HG02763 (cell line): ENCODE results near the gene GORASP1.

Experiments used
- ATAC-seq: cut with Tn5 transposase; IDR thresholded peaks from one replicate; pipeline ENCODE4 v1.9.1; 2021; ENCODE audit warnings: mild to moderate bottlenecking, moderate library complexity; ENCODE audit not compliant: unreplicated experiment

GORASP1 gene

DNA sequence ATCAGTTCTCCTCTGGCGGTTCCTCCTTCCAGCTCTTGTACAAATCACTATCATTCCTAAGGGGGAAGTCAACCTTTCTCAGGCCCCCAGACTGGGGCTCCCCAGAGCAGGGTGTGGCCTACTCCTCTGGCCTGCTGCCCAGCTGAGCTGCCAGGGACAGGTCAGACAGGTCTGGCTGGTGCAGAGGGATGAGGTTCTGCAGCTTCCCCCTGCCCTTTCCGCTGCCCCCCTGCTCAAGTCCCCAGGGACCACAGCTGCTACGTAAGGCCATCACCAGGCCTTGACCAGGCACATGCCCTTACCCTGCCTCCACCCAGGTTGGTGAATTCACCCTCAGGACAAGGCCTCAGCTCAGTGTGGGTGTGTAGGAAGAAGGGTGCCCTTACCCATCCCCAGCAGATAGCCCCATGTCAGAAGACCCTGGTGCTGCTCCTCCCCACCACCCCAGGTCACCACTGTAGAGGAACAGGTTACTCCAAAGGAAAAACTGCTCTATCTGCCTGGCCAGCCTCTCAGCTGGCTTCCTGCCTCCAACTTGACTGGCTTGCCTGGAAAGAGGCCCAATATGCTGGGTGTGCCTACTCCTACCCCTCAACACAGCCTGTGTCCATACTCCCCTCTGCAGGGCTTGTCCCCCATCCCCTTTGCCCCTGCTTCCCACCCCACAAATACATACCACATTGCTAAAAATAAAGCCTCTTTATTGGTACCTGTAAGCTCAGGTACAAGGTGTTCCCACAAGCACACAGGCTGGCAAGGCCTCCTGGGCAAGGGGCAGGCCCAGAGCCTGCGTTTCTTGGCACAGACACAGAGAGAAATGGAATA, 34.0 kb upstream of the GORASP1 start:
- no peak for ATAC-seq

DNA sequence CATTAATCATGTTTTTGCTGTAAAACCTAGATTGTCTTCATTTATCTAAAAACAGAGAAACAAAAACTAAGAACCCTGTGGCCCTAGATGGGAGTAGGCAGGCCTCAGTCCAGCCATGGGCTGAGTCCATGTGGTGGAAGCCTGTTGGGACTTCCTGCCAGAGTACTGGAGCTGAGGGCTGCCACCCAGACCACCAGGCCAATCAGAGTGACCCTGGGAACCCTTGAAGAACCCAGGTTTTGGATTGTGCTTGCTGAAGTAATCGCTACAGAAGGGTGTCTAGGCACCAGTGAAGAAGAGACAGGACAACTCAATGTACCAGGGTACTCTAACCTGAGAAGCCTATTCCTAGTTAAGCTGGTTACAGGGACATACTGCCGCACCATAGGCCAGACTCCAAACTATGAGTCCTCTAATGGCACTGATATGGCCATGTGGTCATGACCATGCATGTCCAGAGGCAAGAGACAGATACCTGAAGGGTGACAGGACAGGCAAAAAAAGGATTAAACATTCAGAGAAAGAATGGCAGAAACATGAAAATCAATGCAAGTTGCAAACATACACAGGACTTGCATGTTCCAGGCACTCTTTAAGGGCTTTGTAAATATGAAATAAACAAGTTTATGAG, 33.0 kb upstream of the GORASP1 start:
- ATAC-seq: no peak

DNA sequence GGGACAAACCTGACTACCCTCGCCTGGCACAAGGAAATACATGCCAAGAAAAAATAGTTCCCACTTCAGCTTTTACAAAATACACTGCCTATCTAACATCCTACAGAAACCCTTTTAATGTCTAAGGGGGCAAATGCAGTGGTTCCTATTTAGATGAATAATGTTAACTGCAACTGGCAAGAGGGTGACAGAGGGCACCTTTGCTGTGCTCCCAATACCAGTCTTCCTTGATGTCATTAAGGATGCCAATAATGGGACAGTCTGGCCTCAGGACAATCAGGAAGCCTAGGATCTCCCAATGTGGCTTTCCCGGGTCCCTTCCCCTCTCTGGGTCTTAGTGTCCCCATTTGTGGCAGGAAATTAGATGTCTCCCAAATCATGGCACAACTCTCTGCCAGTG, 32.0 kb upstream of the GORASP1 start:
- no peak for ATAC-seq

DNA sequence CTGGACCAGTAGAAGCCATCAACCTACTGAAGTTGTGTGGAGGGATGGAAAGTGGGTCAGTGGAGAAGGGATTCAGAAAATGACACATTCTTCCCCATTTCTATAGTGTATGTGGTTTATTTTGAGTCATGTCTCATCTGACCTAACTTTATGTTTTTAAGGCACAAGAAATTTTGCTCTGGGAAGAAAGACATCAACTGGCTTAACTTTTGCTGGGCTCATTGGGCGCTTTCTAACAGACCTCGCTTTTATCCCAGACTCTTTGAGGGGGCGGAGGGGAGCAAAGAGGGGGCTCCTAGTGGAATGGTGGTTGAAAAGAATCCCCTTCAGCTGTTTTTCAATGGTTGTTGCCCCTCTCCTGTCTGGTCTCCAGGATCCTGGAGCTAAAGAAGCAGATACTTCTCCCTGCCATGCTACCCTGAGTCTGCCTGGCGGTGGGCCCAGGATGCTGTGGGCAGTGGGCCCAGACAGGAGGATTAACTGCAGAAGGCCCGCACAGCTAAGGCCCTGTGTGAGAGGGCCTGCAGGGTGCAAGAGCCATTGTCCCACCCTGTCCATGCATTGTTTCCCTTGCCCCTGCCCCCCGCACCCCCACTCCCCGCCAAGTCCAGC, 31.5 kb upstream of the GORASP1 start:
- no peak for ATAC-seq

DNA sequence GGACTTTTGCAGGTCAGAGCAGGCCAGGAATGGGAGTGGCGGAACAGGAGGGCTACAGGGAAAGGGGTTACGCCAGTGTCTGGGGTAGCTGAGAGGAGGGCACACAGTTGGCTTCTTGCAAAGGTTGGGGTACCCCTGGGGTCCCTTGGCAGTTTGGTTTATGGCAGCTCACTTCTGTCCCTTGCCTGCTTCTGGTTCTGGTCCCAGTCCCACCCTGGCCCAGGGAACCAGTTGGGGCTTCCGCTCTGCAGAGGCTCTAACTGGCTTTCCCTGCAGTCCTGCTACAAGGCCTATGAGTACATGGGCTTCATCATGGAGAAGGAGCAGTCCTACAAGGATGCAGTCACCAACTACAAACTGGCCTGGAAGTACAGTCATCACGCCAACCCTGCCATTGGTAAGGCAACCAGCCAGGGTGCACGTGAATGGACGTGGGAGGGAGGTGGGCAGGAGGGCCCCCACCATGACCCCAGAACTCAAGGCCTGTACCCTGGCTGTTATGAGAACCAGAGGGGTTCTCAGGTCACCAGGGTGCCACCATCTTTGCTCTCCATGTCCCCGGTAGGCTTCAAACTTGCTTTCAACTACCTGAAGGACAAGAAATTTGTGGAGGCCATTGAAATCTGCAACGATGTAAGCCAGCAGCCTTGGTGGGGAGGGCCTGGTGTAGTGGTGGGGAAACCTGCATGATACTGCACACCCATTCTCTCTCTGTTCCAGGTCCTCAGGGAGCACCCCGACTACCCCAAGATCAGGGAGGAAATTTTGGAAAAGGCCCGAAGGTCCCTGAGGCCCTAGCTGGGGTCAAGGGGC, 30.8 kb upstream of the GORASP1 start:
- no peak for ATAC-seq

DNA sequence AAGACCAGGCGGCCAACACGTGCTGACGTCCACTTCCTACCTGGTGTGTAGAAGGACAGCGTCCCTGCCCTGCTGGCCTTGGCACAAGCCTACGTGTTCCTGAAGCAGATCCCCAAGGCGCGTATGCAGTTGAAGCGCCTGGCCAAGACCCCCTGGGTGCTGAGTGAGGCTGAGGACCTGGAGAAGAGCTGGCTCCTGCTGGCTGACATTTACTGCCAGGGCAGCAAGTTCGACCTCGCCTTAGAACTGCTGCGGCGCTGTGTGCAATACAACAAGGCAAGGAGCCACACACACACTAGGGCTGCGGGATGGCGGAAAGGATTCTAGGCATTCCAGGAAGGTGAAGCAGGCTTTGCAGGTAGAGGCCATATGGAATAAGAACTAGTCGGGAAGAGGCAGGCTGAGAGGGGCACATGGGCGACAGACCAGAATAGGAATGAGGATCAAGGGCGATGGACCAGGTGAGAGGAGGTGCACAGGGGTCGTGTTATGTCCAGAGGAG, 30.1 kb upstream of the GORASP1 start:
- no peak for ATAC-seq

DNA sequence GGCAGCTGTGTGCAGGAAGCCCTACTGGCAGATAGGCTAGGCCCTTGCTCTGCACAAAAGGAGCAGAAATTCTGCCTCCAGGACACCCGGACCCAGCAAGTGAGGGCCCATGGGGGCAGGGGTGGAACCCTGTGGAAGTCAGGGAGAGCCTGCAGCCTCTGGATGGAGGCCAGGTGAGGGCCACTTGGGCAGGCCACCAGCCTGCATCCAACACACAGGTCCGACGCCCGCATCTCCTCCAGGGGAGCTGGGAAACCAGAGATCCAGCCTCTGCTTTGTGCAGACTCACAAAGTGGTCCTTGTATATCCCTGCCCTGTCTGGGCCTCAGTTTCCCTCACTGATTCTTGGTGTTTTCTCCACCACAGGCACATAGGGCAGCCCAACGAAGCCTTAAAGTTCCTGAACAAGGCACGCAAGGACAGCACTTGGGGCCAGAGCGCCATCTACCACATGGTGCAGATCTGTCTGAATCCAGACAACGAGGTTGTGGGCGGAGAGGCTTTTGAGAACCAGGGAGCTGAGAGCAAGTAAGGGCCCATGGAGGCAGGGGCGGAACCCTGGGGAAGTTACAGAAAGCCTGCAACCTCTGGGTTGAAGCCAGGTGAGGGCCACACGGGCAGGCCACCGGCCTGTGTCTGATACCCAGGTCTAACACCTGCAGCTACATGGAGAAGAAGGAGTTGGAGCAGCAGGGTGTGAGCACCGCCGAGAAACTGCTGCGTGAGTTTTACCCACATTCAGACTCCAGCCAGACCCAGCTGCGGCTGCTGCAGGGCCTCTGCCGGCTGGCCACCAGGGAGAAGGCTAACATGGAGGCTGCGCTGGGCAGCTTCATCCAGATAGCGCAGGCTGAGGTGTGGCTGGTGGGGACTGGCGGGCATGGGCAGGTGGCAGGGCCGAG, 29.4 kb upstream of the GORASP1 start:
- ATAC-seq: no peak

DNA sequence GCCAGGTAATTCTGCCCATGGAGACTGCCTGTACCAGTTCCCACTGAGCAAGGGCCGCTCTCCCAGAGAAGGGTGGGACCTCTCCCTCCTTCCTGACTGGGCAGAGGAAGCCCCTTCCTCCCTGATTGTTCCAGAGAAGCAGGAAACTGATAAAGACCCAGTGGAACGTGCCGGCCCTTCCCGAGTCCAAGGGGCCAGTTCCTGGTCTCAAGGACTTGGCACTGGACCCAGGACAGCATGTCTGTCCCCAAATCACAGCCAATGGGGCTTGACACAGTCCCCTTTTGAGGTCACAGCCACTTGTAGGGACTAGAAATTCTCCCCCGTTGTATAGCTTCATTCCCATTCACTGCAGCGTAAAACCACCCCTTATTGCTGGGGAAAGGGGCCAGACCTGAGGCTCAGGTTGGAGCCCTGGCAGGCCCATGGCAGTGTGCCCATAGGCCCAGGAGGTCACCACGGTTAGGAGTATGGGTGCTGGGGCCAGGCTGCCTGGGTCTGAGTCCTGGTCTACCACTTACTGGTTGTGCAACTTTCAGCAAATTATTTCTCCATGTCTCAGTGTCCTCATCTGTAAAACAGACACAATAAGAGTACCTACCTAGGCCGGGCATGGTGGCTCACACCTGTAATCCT, 27.9 kb upstream of the GORASP1 start:
- no peak for ATAC-seq

DNA sequence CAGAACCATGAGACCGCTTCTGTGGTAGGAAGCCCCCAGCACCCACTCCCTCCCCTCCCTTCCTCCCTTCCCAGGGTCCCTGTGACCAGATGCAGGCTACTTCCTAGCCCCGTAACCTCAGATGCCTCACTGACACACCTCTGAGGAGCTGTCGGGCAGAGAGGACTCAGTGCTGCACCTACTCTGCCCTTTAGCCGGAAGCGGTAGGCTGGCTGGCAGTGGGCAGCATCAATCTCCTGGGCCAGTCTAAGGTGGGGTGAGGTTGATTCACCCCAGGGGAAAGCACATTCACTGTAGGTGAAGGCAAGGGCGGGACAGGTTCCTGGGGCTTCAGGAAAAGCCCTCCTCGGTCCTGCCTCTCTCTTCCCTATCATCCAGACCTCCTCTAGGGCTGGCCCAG, 26.9 kb upstream of the GORASP1 start:
- no peak for ATAC-seq

DNA sequence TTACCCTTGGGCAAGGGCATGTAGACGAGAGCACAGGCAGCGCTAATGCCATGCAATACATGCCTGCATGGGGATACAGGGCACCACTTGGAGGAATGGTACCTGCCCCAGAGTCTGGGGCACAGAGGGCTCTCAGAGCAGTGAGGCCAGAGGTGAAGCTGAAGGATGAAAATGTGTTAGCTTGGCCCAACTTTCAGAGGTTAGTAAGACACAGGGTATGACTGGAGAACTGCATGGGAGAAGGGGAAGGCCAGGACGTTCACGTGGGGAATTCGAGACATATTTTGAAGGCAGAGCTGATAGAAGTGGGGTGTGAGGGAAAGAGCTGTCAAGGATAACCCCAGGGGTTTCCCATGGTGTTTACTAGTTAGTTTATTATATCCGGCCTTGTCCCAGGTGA, 26.4 kb upstream of the GORASP1 start:
- no peak for ATAC-seq

DNA sequence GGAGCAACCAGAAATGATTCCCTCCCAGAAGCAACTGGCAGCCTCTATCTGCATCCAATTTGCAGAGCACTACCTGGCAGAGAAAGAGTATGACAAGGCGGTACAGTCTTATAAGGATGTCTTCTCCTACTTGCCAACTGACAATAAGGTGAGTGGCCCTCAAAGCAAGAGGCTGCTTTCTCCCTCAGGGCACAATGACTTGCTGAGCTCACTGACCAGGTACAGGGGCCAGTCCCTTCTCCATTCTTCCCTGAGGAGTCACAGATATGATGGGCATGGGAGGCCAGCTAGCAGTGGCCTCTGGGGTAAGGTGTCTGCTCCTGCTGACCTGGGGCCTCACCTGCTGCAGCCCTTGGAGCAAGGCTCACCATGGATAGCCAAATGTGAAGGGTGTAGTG, 25.7 kb upstream of the GORASP1 start:
- ATAC-seq: no peak

DNA sequence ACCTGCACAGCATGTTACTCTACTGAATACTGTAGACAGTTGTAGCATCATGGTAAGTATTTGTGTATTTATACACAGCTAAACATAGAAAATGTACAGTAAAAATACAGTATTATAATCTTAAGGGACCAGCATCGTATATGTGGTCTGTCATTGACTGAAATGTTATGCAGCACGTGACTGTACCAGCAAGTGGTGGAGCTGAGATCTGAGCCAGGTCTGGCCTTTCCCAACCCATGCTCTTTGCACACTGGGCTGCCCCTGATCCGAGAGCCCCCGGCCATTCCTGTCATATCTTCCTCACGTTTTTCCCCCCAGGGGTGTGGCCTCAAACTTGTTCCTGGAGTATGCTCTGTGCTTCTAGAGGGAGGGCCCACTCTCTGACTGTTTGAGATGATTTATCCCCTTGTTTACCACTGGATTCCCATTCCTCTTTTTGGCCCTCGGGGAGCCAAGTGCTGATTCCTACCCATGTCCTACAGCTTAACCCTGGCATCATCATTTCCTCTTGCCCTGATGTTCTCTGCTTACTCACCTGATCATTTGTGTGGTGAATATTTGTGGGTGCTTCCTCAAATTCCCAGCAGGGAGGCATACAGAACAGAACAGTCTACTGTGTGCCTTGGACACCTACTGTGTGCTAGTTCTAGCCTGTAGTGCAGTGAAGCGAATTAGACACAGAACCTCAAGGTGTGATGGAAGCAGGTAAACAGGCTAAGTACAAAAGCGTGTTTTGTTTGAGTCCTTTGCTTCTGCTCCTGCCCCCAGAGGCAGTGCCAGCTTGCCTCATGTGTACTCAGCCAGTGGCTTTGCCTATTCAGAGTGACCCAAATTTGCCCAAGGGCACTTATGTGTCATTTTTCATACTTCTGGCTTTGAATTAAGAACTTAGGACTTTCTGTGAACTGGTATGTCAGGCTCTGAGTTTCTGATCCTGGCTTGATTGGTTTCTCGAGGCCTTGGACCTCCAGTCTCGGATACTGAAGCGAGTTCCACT, 25.0 kb upstream of the GORASP1 start:
- no peak for ATAC-seq

DNA sequence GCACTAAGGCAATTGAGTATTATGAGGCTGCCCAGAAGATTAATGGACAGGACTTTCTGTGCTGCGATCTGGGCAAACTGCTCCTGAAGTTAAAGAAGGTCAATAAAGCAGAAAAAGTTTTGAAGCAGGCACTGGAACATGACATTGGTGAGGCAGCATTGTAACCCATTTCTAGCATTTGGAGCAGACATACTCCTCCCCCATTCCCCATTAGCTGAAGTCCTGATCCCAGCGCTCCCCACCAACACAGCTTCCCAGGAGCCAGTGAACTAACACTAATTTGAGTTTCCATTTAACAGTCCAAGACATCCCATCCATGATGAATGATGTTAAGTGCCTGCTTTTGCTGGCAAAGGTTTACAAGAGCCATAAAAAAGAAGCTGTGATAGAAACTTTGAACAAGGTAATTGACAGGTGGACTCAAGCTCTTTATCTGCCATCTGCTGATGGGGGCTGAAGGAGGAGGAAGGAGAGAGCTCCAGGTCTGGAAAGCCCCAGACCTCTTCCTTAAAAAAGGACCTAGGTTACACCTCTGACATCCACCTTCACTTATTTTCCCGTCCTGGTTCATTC, 23.4 kb upstream of the GORASP1 start:
- ATAC-seq: no peak

DNA sequence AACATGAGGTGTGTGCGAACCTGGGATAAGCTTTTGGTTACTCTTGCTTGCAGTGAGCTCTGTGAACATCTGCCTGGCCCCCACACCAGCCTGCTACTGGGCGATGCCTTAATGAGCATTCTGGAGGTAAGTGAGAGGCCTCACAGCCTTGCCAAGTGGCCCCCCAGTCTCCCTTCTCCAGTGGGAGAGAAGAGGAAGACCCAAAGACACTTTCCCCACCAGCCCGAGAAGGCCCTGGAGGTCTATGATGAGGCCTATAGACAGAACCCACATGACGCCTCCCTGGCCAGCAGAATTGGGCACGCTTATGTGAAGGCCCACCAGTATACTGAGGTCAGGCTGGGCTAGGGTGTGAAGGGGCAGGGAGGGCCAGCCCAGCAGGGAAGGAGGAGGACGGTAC, 22.6 kb upstream of the GORASP1 start:
- ATAC-seq: no peak

DNA sequence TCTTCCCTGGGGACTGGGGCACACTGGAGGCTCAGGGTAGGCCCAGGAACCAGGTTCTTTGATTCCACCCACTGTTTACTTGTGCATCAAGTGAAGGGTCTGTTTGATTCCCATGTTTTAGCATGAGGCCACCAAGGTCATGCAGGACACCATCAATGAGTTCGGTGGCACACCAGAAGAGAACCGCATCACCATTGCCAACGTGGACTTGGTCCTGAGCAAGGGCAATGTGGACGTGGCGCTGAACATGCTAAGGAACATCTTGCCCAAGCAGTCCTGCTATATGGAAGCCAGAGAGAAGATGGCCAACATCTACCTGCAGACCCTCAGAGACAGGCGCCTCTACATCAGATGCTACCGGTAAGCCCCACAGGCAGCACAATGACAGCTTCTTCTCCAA, 21.5 kb upstream of the GORASP1 start:
- ATAC-seq: no peak

DNA sequence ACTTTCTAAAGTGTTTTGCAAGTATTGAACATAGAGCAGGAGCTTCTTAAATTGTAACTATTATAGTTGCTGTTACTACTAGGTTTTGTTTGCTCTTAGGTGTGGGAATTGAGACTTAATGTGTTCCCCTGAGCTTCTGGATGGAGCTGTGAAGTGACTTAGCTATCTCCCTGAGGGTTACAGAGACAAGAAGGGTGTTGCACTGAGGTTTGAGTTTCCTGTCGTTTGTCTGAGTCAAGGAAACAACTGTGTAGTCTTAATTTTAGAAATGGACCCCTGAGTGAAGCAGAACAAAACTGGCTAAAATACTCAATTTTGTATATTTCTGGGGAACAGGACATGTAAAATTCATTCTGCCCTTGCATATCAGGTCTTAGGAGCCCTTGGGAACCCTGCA, 20.5 kb upstream of the GORASP1 start:
- no peak for ATAC-seq

DNA sequence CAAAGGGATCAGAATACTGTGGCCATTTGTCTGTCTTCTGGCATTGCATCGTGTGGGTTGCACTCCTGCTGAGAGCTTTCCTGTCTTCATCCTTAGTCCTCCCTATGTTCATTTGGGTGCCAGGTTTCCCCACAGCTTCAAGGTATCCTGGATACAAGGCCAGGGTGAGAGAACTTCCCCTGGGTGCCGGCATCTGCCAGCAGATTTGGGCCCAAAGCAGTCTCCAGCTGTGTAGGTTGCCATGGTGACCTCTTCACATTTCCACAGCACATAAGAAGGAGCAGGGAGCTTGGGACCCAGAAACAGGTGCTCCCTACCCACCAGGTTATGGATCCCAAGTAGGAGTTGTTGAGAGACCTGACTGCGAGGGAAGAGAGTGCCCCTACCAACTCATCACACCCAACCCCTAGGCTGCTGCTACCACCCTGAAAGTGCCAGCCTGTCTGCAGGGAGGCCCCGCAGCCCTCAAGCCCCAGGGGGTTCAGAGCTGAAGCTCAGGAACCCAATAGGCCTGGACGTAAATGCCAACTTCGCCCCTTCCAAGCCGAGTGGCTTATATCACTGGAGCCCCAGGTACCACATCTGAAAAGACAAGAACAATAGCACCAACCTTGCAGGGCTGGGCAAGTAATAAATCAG, 20.0 kb upstream of the GORASP1 start:
- ATAC-seq: no peak
